GM19351 (cell line): ENCODE results near the gene ST8SIA2.

ENCODE experiments used
- ATAC-seq: cut with Tn5 transposase; IDR thresholded peaks from one replicate; pipeline ENCODE4 v1.9.1; 2021; ENCODE audit warnings: mild to moderate bottlenecking, moderate library complexity; ENCODE audit not compliant: unreplicated experiment

Gene ST8SIA2

GRCh38 chr15:92480361-92480760 is 86.7 kb downstream of the ST8SIA2 start:
- ATAC-seq, result no peak

- ATAC-seq, result no peak
Measured at GRCh38 chr15:92485441-92485840, 91.8 kb downstream of the ST8SIA2 start.

- no peak for ATAC-seq
Measured at GRCh38 chr15:92492551-92493115, 99.0 kb downstream of the ST8SIA2 start.

- no peak for ATAC-seq
Measured at GRCh38 chr15:92494806-92495336, 101.2 kb downstream of the ST8SIA2 start.

- no peak for ATAC-seq
Measured at GRCh38 chr15:92495446-92495845, 101.8 kb downstream of the ST8SIA2 start.

GRCh38 chr15:92499731-92500530 is 106.2 kb downstream of the ST8SIA2 start:
- no peak for ATAC-seq

- ATAC-seq, result no peak
Measured at GRCh38 chr15:92502336-92502735, 108.7 kb downstream of the ST8SIA2 start.

GRCh38 chr15:92502930-92503857 is 109.5 kb downstream of the ST8SIA2 start:
- ATAC-seq, result no peak

GRCh38 chr15:92503889-92504288 is 110.2 kb downstream of the ST8SIA2 start:
- ATAC-seq, result no peak

GRCh38 chr15:92505611-92506010 is 111.9 kb downstream of the ST8SIA2 start:
- ATAC-seq, result no peak

- no peak for ATAC-seq
Measured at GRCh38 chr15:92506506-92506905, 112.8 kb downstream of the ST8SIA2 start.

- ATAC-seq, result no peak
Measured at GRCh38 chr15:92510163-92510882, 116.6 kb downstream of the ST8SIA2 start.
